HepG2 (cell line): ENCODE measurements around the gene SP140L. TPM values are rescaled to one million over a fixed set of nuclear protein-coding genes. Genes with fewer than 3 reads are reported as not detected.
A peak's percentile ranks its signal among the peaks of the same experiment; 100 is the strongest.

Source experiments
- FOXA3 ChIP-seq: IDR thresholded peaks from 2 replicates; pipeline ENCODE4 v1.6.1; 2016; ENCODE audit warnings: missing genetic modification reagents, missing compliant biosample characterization
- IRF2 ChIP-seq: IDR thresholded peaks from 2 replicates; pipeline ENCODE4 v1.6.1; 2018; ENCODE audit warnings: missing genetic modification reagents, missing compliant biosample characterization
- KLF11 ChIP-seq: IDR thresholded peaks from 2 replicates; pipeline ENCODE4 v1.6.1; 2016; ENCODE audit warnings: missing compliant biosample characterization
- NR2C2 ChIP-seq: sonication (generic); formaldehyde crosslinking; IDR thresholded peaks from 2 replicates; pipeline ENCODE4 v1.4.0; 2020; ENCODE audit warnings: missing genetic modification reagents, mild to moderate bottlenecking, moderate library complexity, borderline replicate concordance
- REPIN1 ChIP-seq: sonication (generic); formaldehyde crosslinking; IDR thresholded peaks from 2 replicates; pipeline ENCODE4 v1.8.0; 2022; ENCODE audit warnings: missing genetic modification reagents, low read depth, mild to moderate bottlenecking, borderline replicate concordance
- SALL2 ChIP-seq: sonication (generic); formaldehyde crosslinking; IDR thresholded peaks from 2 replicates; pipeline ENCODE4 v1.8.1; 2023; ENCODE audit warnings: mild to moderate bottlenecking, missing genetic modification reagents, inconsistent platforms
- SATB2 ChIP-seq: sonication (generic); formaldehyde crosslinking; IDR thresholded peaks from 2 replicates; pipeline ENCODE4 v1.5.0; 2020; ENCODE audit warnings: missing genetic modification reagents
- SRY ChIP-seq: sonication (generic); formaldehyde crosslinking; IDR thresholded peaks from 2 replicates; pipeline ENCODE4 v1.8.0; 2022; ENCODE audit warnings: mild to moderate bottlenecking, missing genetic modification reagents
- TAF1 ChIP-seq: sonication (generic); formaldehyde crosslinking; IDR thresholded peaks from 2 replicates; pipeline ENCODE4 v1.4.0; 2020; ENCODE audit warnings: missing genetic modification reagents
- ZNF775 ChIP-seq: sonication (generic); formaldehyde crosslinking; IDR thresholded peaks from 2 replicates; pipeline ENCODE4 v1.4.0; 2020; ENCODE audit warnings: missing genetic modification reagents, mild to moderate bottlenecking, moderate library complexity, borderline replicate concordance
- ZSCAN9 ChIP-seq: IDR thresholded peaks from 2 replicates; pipeline ENCODE4 v1.6.1; 2016; ENCODE audit warnings: borderline replicate concordance
- polyA plus RNA-seq, 8 experiments: library from polyadenylated mRNA; depleted of rRNA in 3 of 8; stranded (reverse) in 7 of 8; unstranded in 1 of 8; fragments of >200 nt; fragmentation: Illumina TruSeq in 4 of 8; extraction: Trizol in 4 of 8; gene quantifications; 2 replicates each; pipeline versions ENCODE4 v1.2.1 to v1.2.3, GENCODE V29; 2011 to 2016; ENCODE audit warnings: low read depth in 4 of 8, missing spikeins in 1 of 8, mixed read lengths in 1 of 8; ENCODE audit not compliant: insufficient read depth in 1 of 8
- total RNA-seq, 5 experiments: library from RNA; depleted of rRNA; stranded (reverse); fragments of >200 nt; fragmentation: Illumina TruSeq; extraction: Trizol; gene quantifications; 2 replicates each; pipeline ENCODE4 v1.2.3, GENCODE V29; 2016; ENCODE audit warnings: low read depth in 1 of 5
- TF ChIP-seq, protein P1 (sequence below): sonication (generic); formaldehyde crosslinking; IDR thresholded peaks from 2 replicates; pipeline ENCODE4 v1.8.1; 2023; ENCODE audit warnings: mild to moderate bottlenecking, missing genetic modification reagents
- TF ChIP-seq, protein P2 (sequence below): IDR thresholded peaks from 2 replicates; pipeline ENCODE4 v1.6.1; 2016; ENCODE audit warnings: low read depth, borderline replicate concordance
- TF ChIP-seq, protein P3 (sequence below): IDR thresholded peaks from 2 replicates; pipeline ENCODE4 v1.6.1; 2016; ENCODE audit warnings: missing compliant biosample characterization, missing genetic modification reagents, borderline replicate concordance
- TF ChIP-seq, protein P4 (sequence below): sonication (generic); formaldehyde crosslinking; IDR thresholded peaks from 2 replicates; pipeline ENCODE4 v1.4.0; 2020; ENCODE audit warnings: mild to moderate bottlenecking, missing genetic modification reagents
- TF ChIP-seq, protein P5 (sequence below): sonication (generic); formaldehyde crosslinking; IDR thresholded peaks from 2 replicates; pipeline ENCODE4 v1.4.0; 2020; ENCODE audit warnings: mild to moderate bottlenecking, missing genetic modification reagents
- TF ChIP-seq, protein P6 (sequence below): IDR thresholded peaks from 2 replicates; pipeline ENCODE4 v1.4.0; 2020; ENCODE audit warnings: mild to moderate bottlenecking, missing genetic modification reagents

SP140L gene
- total and polyA plus RNA-seq, 2 of the 13 experiments (the other 11 are each of a cell fraction or from before 2014, with no cell fraction given): 10.9 to 17.5 TPM

DNA sequence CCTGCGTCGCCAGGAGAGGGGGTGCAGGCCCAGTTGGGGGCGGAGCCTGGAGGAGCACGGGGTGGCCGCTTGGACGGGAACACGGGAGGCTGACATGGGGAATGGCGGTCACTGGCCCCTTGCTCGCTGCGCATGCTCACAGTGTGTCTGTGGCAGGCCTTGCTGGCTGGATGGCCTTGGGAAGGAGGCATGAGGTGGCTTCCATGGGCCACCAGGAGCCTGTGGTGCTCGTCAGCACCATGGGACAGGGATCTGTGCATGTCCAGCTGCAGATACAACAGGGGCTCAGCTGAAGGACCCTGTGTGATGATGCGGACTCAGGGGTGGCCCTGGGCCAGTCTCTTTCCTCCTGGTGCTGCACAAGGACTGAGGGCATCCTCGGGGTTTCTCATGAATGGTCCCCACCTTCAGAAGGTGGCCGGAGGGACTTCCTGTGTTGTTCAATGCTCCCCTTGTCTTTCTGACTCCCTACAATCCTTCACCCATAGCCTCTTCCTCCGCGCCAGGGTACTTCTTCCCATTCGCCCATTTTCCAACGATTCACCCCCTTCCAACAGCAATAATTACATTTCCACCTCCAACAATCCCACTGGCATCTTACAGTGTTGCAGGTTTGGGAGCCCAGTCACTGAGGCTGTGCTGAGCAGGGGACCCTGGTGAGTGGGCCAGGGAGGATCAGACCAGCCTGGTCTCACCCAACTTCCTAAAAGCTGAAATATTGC lies 3.4 kb upstream of the SP140L start (continued):
- TF ChIP-seq SRY (CRISPR knock-in tag): no peak
- TF ChIP-seq TAF1: peak; percentile 64
- TF ChIP-seq, protein P1, sequence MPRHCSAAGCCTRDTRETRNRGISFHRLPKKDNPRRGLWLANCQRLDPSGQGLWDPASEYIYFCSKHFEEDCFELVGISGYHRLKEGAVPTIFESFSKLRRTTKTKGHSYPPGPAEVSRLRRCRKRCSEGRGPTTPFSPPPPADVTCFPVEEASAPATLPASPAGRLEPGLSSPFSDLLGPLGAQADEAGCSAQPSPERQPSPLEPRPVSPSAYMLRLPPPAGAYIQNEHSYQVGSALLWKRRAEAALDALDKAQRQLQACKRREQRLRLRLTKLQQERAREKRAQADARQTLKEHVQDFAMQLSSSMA (CRISPR knock-in tag): no peak
- 0 out of 2 replicates have a peak, but pooled peaks have one; percentile 46 for TF ChIP-seq KLF11
- TF ChIP-seq SALL2 (CRISPR knock-in tag): 0 out of 2 replicates have a peak, but pooled peaks have one; percentile 67
- TF ChIP-seq ZNF775: no peak
- TF ChIP-seq, protein P2, sequence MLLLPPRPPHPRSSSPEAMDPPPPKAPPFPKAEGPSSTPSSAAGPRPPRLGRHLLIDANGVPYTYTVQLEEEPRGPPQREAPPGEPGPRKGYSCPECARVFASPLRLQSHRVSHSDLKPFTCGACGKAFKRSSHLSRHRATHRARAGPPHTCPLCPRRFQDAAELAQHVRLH: 0 out of 2 replicates have a peak, but pooled peaks have one; percentile 65
- no peak for TF ChIP-seq SATB2 (CRISPR knock-in tag)
- TF ChIP-seq ZSCAN9 (CRISPR knock-in tag): 0 out of 2 replicates have a peak, but pooled peaks have one; percentile 47
- peak; percentile 89 for TF ChIP-seq IRF2 (CRISPR knock-in tag)
- TF ChIP-seq, protein P3, sequence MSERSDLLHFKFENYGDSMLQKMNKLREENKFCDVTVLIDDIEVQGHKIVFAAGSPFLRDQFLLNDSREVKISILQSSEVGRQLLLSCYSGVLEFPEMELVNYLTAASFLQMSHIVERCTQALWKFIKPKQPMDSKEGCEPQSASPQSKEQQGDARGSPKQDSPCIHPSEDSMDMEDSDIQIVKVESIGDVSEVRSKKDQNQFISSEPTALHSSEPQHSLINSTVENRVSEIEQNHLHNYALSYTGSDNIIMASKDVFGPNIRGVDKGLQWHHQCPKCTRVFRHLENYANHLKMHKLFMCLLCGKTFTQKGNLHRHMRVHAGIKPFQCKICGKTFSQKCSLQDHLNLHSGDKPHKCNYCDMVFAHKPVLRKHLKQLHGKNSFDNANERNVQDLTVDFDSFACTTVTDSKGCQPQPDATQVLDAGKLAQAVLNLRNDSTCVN (CRISPR knock-in tag): peak; percentile 45; the same call in 1 of the 2 replicates
- TF ChIP-seq, protein P4, sequence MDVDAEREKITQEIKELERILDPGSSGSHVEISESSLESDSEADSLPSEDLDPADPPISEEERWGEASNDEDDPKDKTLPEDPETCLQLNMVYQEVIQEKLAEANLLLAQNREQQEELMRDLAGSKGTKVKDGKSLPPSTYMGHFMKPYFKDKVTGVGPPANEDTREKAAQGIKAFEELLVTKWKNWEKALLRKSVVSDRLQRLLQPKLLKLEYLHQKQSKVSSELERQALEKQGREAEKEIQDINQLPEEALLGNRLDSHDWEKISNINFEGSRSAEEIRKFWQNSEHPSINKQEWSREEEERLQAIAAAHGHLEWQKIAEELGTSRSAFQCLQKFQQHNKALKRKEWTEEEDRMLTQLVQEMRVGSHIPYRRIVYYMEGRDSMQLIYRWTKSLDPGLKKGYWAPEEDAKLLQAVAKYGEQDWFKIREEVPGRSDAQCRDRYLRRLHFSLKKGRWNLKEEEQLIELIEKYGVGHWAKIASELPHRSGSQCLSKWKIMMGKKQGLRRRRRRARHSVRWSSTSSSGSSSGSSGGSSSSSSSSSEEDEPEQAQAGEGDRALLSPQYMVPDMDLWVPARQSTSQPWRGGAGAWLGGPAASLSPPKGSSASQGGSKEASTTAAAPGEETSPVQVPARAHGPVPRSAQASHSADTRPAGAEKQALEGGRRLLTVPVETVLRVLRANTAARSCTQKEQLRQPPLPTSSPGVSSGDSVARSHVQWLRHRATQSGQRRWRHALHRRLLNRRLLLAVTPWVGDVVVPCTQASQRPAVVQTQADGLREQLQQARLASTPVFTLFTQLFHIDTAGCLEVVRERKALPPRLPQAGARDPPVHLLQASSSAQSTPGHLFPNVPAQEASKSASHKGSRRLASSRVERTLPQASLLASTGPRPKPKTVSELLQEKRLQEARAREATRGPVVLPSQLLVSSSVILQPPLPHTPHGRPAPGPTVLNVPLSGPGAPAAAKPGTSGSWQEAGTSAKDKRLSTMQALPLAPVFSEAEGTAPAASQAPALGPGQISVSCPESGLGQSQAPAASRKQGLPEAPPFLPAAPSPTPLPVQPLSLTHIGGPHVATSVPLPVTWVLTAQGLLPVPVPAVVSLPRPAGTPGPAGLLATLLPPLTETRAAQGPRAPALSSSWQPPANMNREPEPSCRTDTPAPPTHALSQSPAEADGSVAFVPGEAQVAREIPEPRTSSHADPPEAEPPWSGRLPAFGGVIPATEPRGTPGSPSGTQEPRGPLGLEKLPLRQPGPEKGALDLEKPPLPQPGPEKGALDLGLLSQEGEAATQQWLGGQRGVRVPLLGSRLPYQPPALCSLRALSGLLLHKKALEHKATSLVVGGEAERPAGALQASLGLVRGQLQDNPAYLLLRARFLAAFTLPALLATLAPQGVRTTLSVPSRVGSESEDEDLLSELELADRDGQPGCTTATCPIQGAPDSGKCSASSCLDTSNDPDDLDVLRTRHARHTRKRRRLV (CRISPR knock-in tag): no peak
- TF ChIP-seq, protein P5, sequence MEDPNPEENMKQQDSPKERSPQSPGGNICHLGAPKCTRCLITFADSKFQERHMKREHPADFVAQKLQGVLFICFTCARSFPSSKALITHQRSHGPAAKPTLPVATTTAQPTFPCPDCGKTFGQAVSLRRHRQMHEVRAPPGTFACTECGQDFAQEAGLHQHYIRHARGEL: no peak
- TF ChIP-seq REPIN1 (CRISPR knock-in tag): peak; percentile 94
- peak; percentile 25 for TF ChIP-seq FOXA3 (CRISPR knock-in tag)
- TF ChIP-seq NR2C2: no peak; the same call in 1 of the 2 replicates
- TF ChIP-seq, protein P6, sequence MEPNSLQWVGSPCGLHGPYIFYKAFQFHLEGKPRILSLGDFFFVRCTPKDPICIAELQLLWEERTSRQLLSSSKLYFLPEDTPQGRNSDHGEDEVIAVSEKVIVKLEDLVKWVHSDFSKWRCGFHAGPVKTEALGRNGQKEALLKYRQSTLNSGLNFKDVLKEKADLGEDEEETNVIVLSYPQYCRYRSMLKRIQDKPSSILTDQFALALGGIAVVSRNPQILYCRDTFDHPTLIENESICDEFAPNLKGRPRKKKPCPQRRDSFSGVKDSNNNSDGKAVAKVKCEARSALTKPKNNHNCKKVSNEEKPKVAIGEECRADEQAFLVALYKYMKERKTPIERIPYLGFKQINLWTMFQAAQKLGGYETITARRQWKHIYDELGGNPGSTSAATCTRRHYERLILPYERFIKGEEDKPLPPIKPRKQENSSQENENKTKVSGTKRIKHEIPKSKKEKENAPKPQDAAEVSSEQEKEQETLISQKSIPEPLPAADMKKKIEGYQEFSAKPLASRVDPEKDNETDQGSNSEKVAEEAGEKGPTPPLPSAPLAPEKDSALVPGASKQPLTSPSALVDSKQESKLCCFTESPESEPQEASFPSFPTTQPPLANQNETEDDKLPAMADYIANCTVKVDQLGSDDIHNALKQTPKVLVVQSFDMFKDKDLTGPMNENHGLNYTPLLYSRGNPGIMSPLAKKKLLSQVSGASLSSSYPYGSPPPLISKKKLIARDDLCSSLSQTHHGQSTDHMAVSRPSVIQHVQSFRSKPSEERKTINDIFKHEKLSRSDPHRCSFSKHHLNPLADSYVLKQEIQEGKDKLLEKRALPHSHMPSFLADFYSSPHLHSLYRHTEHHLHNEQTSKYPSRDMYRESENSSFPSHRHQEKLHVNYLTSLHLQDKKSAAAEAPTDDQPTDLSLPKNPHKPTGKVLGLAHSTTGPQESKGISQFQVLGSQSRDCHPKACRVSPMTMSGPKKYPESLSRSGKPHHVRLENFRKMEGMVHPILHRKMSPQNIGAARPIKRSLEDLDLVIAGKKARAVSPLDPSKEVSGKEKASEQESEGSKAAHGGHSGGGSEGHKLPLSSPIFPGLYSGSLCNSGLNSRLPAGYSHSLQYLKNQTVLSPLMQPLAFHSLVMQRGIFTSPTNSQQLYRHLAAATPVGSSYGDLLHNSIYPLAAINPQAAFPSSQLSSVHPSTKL (CRISPR knock-in tag): peak; percentile 39; the same call in 1 of the 2 replicates
